Keratinocyte (primary cell): Measurements from ENCODE around the gene DNMBP. TPM values are rescaled to one million over a fixed set of nuclear protein-coding genes. Genes with fewer than 3 reads are reported as not detected.

Source experiments
- DNase-seq: peaks from one replicate; pipeline ENCODE4 v3.0.0-alpha.2; 2011; ENCODE audit warnings: low read depth, missing footprints, low spot score
- FAIRE-seq: peaks from 2 replicates; lab custom pipeline; 2011; peaks lifted over from hg19 to GRCh38; lab: Jason Lieb, UNC
- H2AFZ ChIP-seq: 2 replicates; pipeline ENCODE4 v1.6.0; 2012; ENCODE audit warnings: low read length, control low read depth, inconsistent platforms; ENCODE audit not compliant: control insufficient read depth
- H3K27ac ChIP-seq: 2 replicates; pipeline ENCODE4 v1.5.1; 2011; ENCODE audit warnings: low read length; ENCODE audit not compliant: control insufficient read depth, insufficient read depth
- H3K27me3 ChIP-seq: 3 replicates; pipeline ENCODE4 v1.6.0; 2011; ENCODE audit warnings: low read length; ENCODE audit not compliant: control insufficient read depth, insufficient read depth; ENCODE audit errors: extremely low read depth
- H3K36me3 ChIP-seq, 2 experiments: 2 replicates in 1 of 2; 3 replicates in 1 of 2; pipeline ENCODE4 v1.5.1; 2011; ENCODE audit warnings: low read length in 2 of 2, mild to moderate bottlenecking in 1 of 2; ENCODE audit not compliant: control insufficient read depth in 2 of 2, insufficient read depth in 2 of 2; ENCODE audit errors: extremely low read depth in 1 of 2
- H3K4me1 ChIP-seq: 3 replicates; pipeline ENCODE4 v1.5.1; 2011; ENCODE audit warnings: low read length; ENCODE audit not compliant: control insufficient read depth, insufficient read depth; ENCODE audit errors: extremely low read depth
- H3K4me2 ChIP-seq: 3 replicates; pipeline ENCODE4 v1.6.0; 2011; ENCODE audit warnings: low read depth, low read length; ENCODE audit not compliant: control insufficient read depth, insufficient read depth; ENCODE audit errors: extremely low read depth
- H3K4me3 ChIP-seq, 3 experiments: fragments of 200-600 bp in 1 of 3; sonication (generic) in 1 of 3; 2 replicates in 2 of 3; 3 replicates in 1 of 3; pipeline ENCODE4 v1.5.1; 2011 to 2016; ENCODE audit warnings: low read length in 3 of 3, mild to moderate bottlenecking in 3 of 3, control low read depth in 2 of 3, inconsistent platforms in 1 of 3, low read depth in 1 of 3, mixed read lengths in 1 of 3, mixed run types in 1 of 3, moderate library complexity in 1 of 3; ENCODE audit not compliant: control insufficient read depth in 2 of 3, insufficient read depth in 2 of 3; ENCODE audit errors: extremely low read depth in 1 of 3
- H3K79me2 ChIP-seq: 2 replicates; pipeline ENCODE4 v1.6.0; 2012; ENCODE audit warnings: low read length; ENCODE audit not compliant: control insufficient read depth, insufficient read depth
- H3K9ac ChIP-seq: 3 replicates; pipeline ENCODE4 v1.6.0; 2011; ENCODE audit warnings: low read length; ENCODE audit not compliant: control insufficient read depth, insufficient read depth; ENCODE audit errors: extremely low read depth
- H3K9me1 ChIP-seq: 3 replicates; pipeline ENCODE4 v1.6.0; 2011; ENCODE audit warnings: low read length; ENCODE audit not compliant: control insufficient read depth, insufficient read depth; ENCODE audit errors: extremely low read depth
- H3K9me3 ChIP-seq: 2 replicates; pipeline ENCODE4 v1.5.1; 2012; ENCODE audit warnings: low read depth, low read length; ENCODE audit not compliant: control insufficient read depth
- H4K20me1 ChIP-seq: 3 replicates; pipeline ENCODE4 v1.6.0; 2011; ENCODE audit warnings: low read length; ENCODE audit not compliant: control insufficient read depth, insufficient read depth; ENCODE audit errors: extremely low read depth
- CTCF ChIP-seq, 3 experiments: IDR thresholded peaks in 1 of 3; conservative IDR thresholded peaks in 1 of 3; optimal IDR thresholded peaks in 1 of 3; 2 replicates in 2 of 3; 3 replicates in 1 of 3; pipeline versions ENCODE3 to v1.5.1; 2011; ENCODE audit warnings: low read length in 3 of 3, mild to moderate bottlenecking in 3 of 3, moderate library complexity in 2 of 3, control low read depth in 1 of 3, inconsistent platforms in 1 of 3; ENCODE audit not compliant: insufficient read depth in 2 of 3; ENCODE audit errors: extremely low read depth in 1 of 3
- EZH2 ChIP-seq: IDR thresholded peaks from one replicate; pipeline ENCODE4 v1.6.1; 2012; ENCODE audit warnings: inconsistent platforms, mild to moderate bottlenecking, low read length, moderate library complexity
- dilution Hi-C: fragments of 300-500 bp; cut with MboI; formaldehyde crosslinking; loops from one replicate; pipeline ENCODE4 v1.7.0; 2020; ENCODE audit warnings: low sequenced_read_pairs; ENCODE audit not compliant: extremely low pct_ligation_motif_present
- polyA plus RNA-seq, 5 experiments: library from polyadenylated mRNA; depleted of rRNA in 3 of 5; stranded (reverse) in 3 of 5; stranded (forward) in 1 of 5; unstranded in 1 of 5; fragments of >200 nt; gene quantifications; 1 replicate in 1 of 5; 2 replicates in 3 of 5; 3 replicates in 1 of 5; pipeline versions ENCODE4 v1.2.1 to v1.2.3, GENCODE V29; 2011 to 2012; ENCODE audit warnings: missing spikeins in 2 of 5, low read depth in 1 of 5, low replicate concordance in 1 of 5

DNMBP gene
- polyA plus RNA-seq, 1 donor (not counting 4 experiments of a cell fraction or from before 2014, with no cell fraction given), result 15.8 TPM

GRCh38 chr10:100025576-100025975, 15.8 kb upstream of the DNMBP start:
- H3K4me1 ChIP-seq, result no peaks in the 10 kb centered on the region
- H3K27me3 ChIP-seq, result no peaks in the 10 kb centered on the region
- dilution Hi-C loops, result no loop called here
- H3K27ac ChIP-seq, result no peak overlapping the region
- no peaks in the 10 kb centered on the region for H3K9me1 ChIP-seq
- H3K9me3 ChIP-seq, result peaks cover 2% of the 10 kb centered on the region
- no peak overlapping the region for H2AFZ ChIP-seq
- DNase-seq (no peak), FAIRE-seq (no peak)
- H3K9ac ChIP-seq, result no peak overlapping the region
- H3K36me3 ChIP-seq, result no peaks in the 10 kb centered on the region
- H3K79me2 ChIP-seq, result no peaks in the 10 kb centered on the region
- H3K4me3 ChIP-seq, result no peak overlapping the region
- H3K4me2 ChIP-seq, result no peak overlapping the region
- H4K20me1 ChIP-seq, result no peaks in the 10 kb centered on the region
- no peak for TF ChIP-seq CTCF (optimal IDR thresholded peaks at IDR 0.05 in 1 of 3, IDR thresholded peaks at IDR 0.05 in 1 of 3, conservative IDR thresholded peaks at IDR 0.05 in 1 of 3; ENCODE audit: extremely low read depth in 1 of 3, insufficient read depth in 2 of 3, low read length in 3 of 3)
- no peak for TF ChIP-seq EZH2

GRCh38 chr10:100024748-100025147, 15.0 kb upstream of the DNMBP start:
- Histone ChIP-seq H2AFZ (no peak overlapping the region), H3K79me2 (no peaks in the 10 kb centered on the region), H3K4me1 (no peaks in the 10 kb centered on the region), H3K9ac (no peak overlapping the region), H3K9me3 (peaks cover 2% of the 10 kb centered on the region), H3K27ac (no peak overlapping the region), H3K4me2 (no peak overlapping the region), H3K9me1 (no peaks in the 10 kb centered on the region), H3K27me3 (no peaks in the 10 kb centered on the region), H3K36me3 (no peaks in the 10 kb centered on the region), H3K4me3 (no peak overlapping the region), H4K20me1 (no peaks in the 10 kb centered on the region)
- TF ChIP-seq EZH2 (no peak), CTCF (optimal IDR thresholded peaks at IDR 0.05 in 1 of 3, IDR thresholded peaks at IDR 0.05 in 1 of 3, conservative IDR thresholded peaks at IDR 0.05 in 1 of 3; ENCODE audit: extremely low read depth in 1 of 3, insufficient read depth in 2 of 3, low read length in 3 of 3) (no peak)
- dilution Hi-C loops, result no loop called here
- DNase-seq (no peak), FAIRE-seq (no peak)
